ENCODE data around the gene PEX10. TPM values are rescaled to one million over a fixed set of nuclear protein-coding genes. Genes with fewer than 3 reads are reported as not detected.

The PEX10 gene
- total RNA-seq, 2 donors from 2014 or later = 10.7 to 18.9 TPM

DNA sequence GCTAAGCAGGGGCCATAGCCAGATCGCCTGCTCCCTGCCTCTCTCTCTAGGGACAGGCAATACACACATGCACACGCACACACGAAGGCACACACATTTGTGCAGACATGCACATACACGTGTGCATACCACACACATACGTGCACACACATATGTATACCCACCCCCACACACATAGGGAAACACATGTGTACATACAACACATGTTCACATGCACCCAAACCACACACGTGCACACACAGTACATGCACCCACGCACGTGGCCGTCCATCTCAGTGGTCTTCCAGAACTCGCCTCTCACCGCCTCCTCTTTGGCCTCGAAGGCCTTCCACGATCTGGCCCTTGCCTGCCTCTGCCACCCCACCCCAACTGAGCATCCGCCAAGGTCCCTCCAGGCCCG, 25.3 kb upstream of the PEX10 start:
- Mint-ChIP-seq H3K4me3 (no peak overlapping the region), H3K27me3 (no peaks in the 10 kb centered on the region), H3K4me1 (ENCODE audit: low read depth in 2 of 2) (peaks cover 0 to 3% of the 10 kb centered on the region in 2 donors), H3K9me3 (no peaks in the 10 kb centered on the region), H3K36me3 (no peaks in the 10 kb centered on the region), H3K27ac (no peak overlapping the region)
- DNase-seq (ENCODE audit: low spot score) (no peak), ATAC-seq (no peak)

DNA sequence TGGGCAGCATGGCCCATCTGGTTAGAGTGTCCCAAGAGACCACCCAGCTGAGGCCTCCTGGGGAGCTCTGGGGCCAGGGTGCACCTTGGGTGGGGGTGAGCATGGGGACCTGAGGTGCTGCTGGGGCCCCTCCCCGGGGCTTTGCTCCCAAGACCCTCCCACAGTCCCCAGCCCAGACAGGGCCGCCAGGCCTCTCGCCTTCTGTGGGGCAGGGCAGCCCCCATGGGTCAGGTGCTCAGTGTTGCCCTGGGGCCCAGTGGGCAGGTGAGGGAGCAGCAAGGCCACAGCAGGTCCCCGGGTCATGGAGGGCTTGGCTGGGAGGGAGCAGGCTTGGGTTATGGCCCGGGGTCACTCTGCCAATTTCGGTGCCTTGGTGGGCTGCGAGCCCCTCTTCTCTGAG, 24.5 kb upstream of the PEX10 start:
- ATAC-seq = peak in 1 of 2 donors; percentile 11
- H3K4me3 Mint-ChIP-seq = no peak overlapping the region
- no peak for DNase-seq (ENCODE audit: low spot score)
- H3K9me3 Mint-ChIP-seq = no peaks in the 10 kb centered on the region
- no peaks in the 10 kb centered on the region for H3K36me3 Mint-ChIP-seq
- H3K4me1 Mint-ChIP-seq (ENCODE audit: low read depth in 2 of 2) = peaks cover 0 to 3% of the 10 kb centered on the region in 2 donors
- no peaks in the 10 kb centered on the region for H3K27me3 Mint-ChIP-seq
- no peak overlapping the region for H3K27ac Mint-ChIP-seq

DNA sequence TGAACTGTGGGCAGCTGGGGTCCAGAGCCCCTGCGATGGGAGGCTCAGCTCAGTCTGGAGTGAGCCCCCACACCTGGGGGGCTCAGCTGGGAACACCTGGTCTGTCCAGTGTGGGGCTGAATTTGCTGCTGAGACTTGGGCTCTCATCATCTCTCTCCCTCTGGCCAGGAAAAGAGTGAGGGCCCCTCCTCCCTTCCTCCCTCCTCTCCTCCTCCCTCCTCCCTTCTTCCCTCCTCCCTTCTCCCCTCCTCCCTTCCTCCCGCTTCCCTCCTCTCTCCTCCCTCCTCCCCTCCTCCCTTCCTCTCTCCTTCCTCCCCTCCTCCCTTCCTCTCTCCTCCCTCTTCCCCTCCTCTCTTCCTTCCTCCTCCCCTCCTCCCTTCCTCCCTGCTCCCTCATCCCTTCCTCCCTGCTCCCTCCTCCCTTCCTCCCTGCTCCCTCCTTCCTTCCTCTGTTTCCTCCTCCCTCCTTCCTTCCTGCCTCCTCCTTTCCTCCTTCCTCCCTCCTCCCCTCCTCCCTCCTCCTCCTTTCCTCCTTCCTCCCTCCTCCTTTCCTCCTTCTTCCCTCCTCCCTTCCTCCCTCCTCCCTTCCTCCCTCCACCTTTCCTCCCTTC, 23.5 kb upstream of the PEX10 start:
- no peak for ATAC-seq
- no peak for DNase-seq (ENCODE audit: low spot score)
- no peaks in the 10 kb centered on the region for H3K27me3 Mint-ChIP-seq
- no peaks in the 10 kb centered on the region for H3K9me3 Mint-ChIP-seq
- H3K4me3 Mint-ChIP-seq = no peak overlapping the region
- no peaks in the 10 kb centered on the region for H3K36me3 Mint-ChIP-seq
- no peak overlapping the region for H3K27ac Mint-ChIP-seq
- H3K4me1 Mint-ChIP-seq (ENCODE audit: low read depth in 2 of 2) = peaks cover 0 to 3% of the 10 kb centered on the region in 2 donors

DNA sequence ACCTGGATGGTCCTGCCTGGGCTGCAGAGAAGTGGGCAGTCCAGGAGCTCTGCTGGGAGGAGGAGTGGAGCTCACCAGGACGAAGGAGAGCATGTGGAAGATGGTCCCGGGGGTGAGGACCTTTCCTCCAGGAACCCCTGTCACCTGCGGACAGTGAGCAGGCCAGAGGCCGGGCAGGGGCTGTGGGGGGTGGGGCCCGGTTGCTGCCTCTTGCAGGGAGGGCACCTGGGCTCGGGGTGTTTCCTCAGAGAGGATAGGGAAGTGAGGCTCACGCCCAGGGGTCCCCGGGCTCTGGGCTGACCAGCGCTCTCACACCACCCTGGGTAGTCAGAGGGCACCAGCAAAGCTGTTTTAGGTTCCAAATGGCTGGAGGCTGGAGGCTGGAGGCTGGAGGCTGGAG, 22.7 kb upstream of the PEX10 start:
- DNase-seq (ENCODE audit: low spot score) (no peak), ATAC-seq (no peak)
- Mint-ChIP-seq H3K9me3 (no peaks in the 10 kb centered on the region), H3K36me3 (no peaks in the 10 kb centered on the region), H3K4me3 (no peak overlapping the region), H3K27ac (no peak overlapping the region), H3K27me3 (no peaks in the 10 kb centered on the region), H3K4me1 (ENCODE audit: low read depth in 2 of 2) (peaks cover 0 to 3% of the 10 kb centered on the region in 2 donors)

DNA sequence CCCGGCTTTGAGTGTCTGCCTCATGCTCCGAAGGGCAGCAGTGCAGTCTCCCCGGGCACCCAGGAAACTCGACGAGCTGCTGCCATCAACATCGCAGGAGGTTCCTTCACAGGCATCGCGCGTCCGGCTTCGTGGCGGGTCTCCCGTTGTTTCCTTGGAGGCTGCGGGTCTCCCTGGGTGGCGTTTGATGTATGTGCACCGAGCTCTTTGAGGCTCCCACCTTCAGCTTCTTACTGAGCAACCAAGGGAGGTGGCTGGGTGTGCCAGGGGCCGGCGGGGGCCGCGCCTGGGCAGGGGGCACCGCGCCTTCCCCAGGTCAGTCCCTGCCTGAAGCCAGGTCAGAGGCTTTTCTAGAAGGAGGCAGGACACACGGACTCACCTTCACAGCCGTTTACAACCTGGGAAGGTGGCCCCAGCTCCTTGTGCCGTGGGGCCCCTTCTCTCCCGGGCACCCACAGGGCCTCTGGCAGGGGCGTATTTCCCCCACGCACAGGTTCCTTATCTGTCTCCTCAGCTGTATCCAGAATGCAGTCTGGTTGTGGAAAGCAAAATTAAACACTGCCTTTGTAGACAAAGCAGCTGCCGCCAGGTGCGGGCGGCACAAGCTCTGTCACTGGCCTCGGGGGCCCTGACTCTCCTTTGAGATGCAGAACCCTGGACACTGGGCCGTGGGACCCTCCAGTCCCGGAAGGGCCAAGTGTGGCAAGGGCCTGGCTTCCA, 21.7 kb upstream of the PEX10 start:
- Mint-ChIP-seq H3K4me3 (no peak overlapping the region), H3K27ac (no peak overlapping the region), H3K36me3 (no peaks in the 10 kb centered on the region), H3K4me1 (ENCODE audit: low read depth in 2 of 2) (peaks cover 0 to 3% of the 10 kb centered on the region in 2 donors), H3K9me3 (no peaks in the 10 kb centered on the region), H3K27me3 (no peaks in the 10 kb centered on the region)
- DNase-seq (ENCODE audit: low spot score) = no peak
- no peak for ATAC-seq

DNA sequence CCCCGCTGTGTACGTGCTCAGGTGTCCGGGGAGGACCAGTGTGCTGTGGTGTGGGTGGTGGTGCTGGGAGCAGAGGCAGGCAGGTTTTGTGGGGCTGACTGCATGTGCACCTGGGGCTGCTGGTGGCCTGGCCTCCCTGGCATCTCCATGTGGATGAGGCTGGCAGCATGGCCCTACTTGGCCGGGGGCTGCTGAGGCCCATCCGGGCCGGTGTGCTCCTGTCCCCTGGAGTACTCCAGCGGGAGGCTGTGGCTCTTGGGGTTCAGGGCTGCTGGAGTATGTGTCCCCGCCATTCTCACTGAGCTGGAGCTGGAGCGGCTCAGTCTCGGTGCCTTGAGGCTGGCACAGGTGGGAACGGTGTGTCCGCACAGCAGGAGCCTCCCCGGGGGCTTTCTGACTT, 20.8 kb upstream of the PEX10 start:
- no peak for ATAC-seq
- Mint-ChIP-seq H3K27ac (no peak overlapping the region), H3K36me3 (no peaks in the 10 kb centered on the region), H3K9me3 (no peaks in the 10 kb centered on the region), H3K4me1 (ENCODE audit: low read depth in 2 of 2) (peaks cover 0 to 3% of the 10 kb centered on the region in 2 donors), H3K27me3 (no peaks in the 10 kb centered on the region), H3K4me3 (no peak overlapping the region)
- no peak for DNase-seq (ENCODE audit: low spot score)

DNA sequence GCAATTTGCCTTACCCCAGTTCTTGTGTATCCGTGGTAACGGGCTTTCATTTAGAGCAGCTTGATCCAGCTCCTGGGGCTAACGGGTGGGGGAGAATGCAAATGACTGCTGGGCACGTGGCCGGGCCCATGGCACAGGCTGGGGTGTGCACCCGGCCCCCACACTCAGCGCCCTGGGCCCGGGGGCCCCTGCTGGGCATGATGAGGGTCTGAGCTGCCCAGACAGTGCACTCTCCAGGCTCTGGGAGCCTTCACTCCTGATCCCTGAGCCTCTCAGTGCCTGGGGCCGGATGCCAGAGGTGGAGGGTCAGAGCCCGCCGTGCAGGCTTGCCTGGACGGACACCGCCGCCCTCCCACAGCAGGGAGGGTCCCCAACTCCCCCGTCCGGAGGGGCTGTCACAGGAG, 20.1 kb upstream of the PEX10 start:
- Mint-ChIP-seq H3K27ac (no peak overlapping the region), H3K4me3 (no peak overlapping the region), H3K4me1 (ENCODE audit: low read depth in 2 of 2) (peaks cover 0 to under 1% of the 10 kb centered on the region in 2 donors), H3K9me3 (no peaks in the 10 kb centered on the region), H3K27me3 (no peaks in the 10 kb centered on the region), H3K36me3 (no peaks in the 10 kb centered on the region)
- no peak for DNase-seq (ENCODE audit: low spot score)
- ATAC-seq = no peak

DNA sequence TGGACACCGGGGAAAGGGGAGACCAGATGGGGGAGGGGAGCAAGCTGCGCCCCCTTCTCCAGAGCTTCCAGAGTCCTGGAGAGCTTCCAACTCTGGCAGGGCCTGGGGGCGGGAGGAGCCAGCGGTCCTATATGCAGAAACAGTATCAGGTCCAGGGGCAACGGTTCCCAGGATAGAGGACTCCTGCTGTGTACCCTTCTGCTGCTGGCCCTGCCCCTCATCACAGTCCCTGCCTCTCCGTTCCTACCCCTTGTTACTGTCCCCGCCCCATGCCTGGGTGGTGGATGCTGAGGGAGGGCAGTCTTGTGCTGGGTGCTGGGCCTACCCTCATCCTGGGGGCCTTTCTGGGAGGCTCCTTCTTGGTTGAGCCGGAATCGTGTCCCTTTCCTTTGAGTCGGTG, 19.2 kb upstream of the PEX10 start:
- ATAC-seq (no peak), DNase-seq (ENCODE audit: low spot score) (no peak)
- H3K4me1 Mint-ChIP-seq (ENCODE audit: low read depth in 2 of 2) = no peaks in the 10 kb centered on the region
- no peak overlapping the region for H3K4me3 Mint-ChIP-seq
- H3K27me3 Mint-ChIP-seq = no peaks in the 10 kb centered on the region
- no peaks in the 10 kb centered on the region for H3K36me3 Mint-ChIP-seq
- no peak overlapping the region for H3K27ac Mint-ChIP-seq
- no peaks in the 10 kb centered on the region for H3K9me3 Mint-ChIP-seq

DNA sequence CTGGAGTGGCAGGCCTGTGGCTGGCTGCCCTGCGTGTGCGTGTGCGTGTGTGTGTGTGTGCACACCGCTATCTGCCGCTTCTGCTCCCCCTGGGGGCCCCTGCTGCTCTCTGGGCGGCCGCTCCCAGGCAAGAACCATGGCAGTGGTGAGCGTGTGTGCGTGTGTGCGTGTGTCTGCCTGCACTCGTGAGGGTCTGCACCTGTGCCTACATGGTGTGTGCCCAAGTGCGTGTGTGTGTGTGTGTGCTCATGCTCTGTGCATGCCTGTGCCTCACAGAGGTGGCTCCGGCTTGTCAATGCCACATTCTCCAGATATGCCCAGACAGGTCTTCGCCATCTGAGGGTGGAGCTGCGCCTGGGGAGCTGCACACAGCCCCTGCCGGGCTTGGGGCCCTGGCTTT, 18.7 kb upstream of the PEX10 start:
- DNase-seq (ENCODE audit: low spot score) (no peak), ATAC-seq (no peak)
- H3K4me1 Mint-ChIP-seq (ENCODE audit: low read depth in 2 of 2) = no peaks in the 10 kb centered on the region
- H3K27ac Mint-ChIP-seq = no peak overlapping the region
- H3K36me3 Mint-ChIP-seq = no peaks in the 10 kb centered on the region
- H3K4me3 Mint-ChIP-seq = no peak overlapping the region
- no peaks in the 10 kb centered on the region for H3K27me3 Mint-ChIP-seq
- no peaks in the 10 kb centered on the region for H3K9me3 Mint-ChIP-seq

DNA sequence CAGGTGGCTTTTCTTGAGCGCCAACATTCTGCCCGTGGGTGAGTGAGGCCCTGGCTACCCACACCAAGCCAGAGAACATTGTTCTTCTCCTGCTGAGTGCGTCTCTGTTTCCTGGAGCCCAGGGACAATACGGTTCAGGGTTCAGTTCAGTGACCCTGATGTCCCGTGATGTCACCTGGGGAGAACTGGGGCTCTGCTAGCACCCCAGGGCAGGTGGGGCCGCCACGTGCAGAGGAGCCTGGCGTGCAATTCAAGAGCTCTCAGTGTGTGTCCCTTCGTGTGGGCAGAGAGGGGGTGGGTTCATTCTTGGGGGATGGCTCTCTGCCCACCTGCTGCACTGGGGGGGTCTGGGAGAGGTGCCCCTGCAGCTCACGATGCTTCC, 18.2 kb upstream of the PEX10 start:
- no peak for ATAC-seq
- no peaks in the 10 kb centered on the region for H3K9me3 Mint-ChIP-seq
- no peaks in the 10 kb centered on the region for H3K27me3 Mint-ChIP-seq
- H3K4me3 Mint-ChIP-seq = no peak overlapping the region
- H3K4me1 Mint-ChIP-seq (ENCODE audit: low read depth in 2 of 2) = no peaks in the 10 kb centered on the region
- H3K27ac Mint-ChIP-seq = no peak overlapping the region
- DNase-seq (ENCODE audit: low spot score) = no peak
- H3K36me3 Mint-ChIP-seq = no peaks in the 10 kb centered on the region

DNA sequence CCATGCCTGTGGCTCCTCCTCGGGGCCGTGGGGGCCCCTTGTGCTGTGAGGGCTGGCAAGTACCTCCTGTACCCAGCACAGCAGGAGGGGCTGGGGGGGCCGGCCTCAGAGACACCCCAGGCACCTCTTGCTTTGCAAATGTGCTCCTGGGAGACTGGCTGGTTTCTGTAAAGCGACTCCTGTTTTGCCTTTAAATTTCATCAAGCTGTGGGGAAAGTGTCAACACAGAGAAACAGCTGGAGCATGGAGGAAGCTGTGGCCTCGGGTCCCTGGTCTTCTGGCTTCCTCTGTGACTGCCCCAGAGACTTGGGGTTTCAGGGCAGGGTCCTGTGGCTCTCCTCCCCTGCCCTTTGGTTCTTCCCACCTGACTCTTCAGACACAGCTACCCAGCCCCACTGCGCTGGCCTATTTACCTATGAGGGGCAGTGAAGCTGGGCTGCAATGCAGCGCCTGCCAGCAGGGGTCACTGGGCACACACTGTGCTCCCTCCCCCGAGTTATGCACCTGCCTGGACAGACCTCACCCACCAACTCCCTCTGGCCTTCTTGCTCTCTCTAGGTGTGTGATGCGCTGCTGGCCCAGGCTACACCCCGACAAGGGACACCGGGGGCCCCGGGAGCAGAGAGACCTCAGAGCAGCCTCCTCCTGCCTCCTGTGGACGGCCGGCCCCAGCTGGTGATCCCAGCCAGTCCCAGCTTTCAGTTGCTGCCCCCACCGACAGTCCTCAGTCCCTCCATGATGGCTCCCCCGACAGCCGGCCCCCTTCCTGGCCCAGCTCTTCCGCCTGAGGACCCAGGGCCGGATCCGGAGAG, 17.6 kb upstream of the PEX10 start:
- ATAC-seq (no peak), DNase-seq (ENCODE audit: low spot score) (no peak)
- H3K4me1 Mint-ChIP-seq (ENCODE audit: low read depth in 2 of 2) = no peaks in the 10 kb centered on the region
- H3K9me3 Mint-ChIP-seq = no peaks in the 10 kb centered on the region
- no peaks in the 10 kb centered on the region for H3K27me3 Mint-ChIP-seq
- no peak overlapping the region for H3K27ac Mint-ChIP-seq
- no peaks in the 10 kb centered on the region for H3K36me3 Mint-ChIP-seq
- H3K4me3 Mint-ChIP-seq = no peak overlapping the region

DNA sequence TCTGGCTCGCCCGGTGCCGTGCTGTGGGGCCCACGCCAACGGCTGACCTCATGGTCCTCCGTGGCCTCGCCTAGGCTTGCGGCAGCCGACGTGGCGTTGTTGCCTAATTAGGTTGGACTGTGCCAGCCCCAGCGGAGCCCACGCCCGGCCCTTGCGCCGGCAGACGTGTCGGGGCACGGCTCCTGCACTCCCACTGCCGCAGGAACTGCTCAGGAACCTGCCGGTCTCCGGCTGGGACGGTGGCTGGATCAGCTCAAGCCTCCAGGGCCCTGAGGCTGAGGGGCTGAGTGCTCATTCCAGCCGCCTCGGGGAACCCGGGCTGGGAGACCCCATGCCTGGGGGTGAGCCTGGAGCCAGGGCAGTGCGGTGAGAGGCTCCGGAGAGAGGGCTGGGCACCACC, 16.1 kb upstream of the PEX10 start:
- DNase-seq (ENCODE audit: low spot score) = no peak
- H3K9me3 Mint-ChIP-seq = no peaks in the 10 kb centered on the region

DNA sequence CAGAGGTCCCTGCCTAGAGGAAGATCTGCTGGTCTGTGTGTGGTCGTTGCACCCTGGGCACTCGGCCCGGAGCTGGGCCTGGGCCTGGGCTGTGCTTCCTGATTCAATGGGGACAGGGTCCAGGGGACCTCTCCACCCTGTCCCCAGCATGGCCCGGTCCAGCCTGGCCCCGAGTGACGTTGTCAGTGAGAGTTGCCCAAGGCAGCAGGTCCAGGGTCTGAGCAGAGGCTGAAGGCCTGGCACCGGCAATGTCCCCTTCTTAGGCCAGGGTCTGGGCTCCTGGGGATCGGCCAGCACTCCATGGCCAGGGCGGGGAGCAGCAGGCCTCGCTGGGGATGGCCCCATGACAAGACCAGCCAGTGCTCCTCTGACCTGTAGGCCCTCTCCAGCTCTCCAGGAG, 15.6 kb upstream of the PEX10 start:
- Mint-ChIP-seq H3K9me3 (no peaks in the 10 kb centered on the region), H3K27ac (no peak overlapping the region), H3K4me1 (ENCODE audit: low read depth in 2 of 2) (no peaks in the 10 kb centered on the region), H3K27me3 (no peaks in the 10 kb centered on the region), H3K36me3 (no peaks in the 10 kb centered on the region), H3K4me3 (no peak overlapping the region)
- ATAC-seq (no peak), DNase-seq (ENCODE audit: low spot score) (no peak)

More for the DNA sequence above, 16.1 kb upstream of the PEX10 start:
- Mint-ChIP-seq H3K36me3 (no peaks in the 10 kb centered on the region), H3K4me3 (no peak overlapping the region), H3K4me1 (ENCODE audit: low read depth in 2 of 2) (no peaks in the 10 kb centered on the region), H3K27me3 (no peaks in the 10 kb centered on the region), H3K27ac (no peak overlapping the region)
- ATAC-seq = no peak

DNA sequence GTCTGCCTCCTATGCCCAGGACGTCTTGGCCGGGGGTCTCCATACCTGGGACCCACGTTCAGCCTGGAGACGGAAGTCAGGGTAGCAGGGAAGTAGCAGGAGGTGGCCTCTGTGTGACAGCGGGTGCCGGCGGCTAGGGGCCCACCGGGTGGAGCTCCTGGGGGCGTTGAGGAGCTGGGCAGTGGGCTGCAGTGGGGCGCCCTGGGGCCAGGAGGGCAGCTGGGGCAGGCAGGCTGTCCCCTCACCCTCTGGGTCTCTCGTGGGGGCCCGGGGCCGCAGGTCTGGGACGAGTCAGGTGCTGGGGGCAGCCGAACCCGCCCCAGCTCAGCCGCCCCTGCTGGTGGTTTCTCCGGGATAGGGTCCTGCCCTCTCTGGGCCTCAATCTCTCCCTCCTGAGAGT, 14.7 kb upstream of the PEX10 start:
- DNase-seq (ENCODE audit: low spot score) (no peak), ATAC-seq (no peak)
- no peaks in the 10 kb centered on the region for H3K27me3 Mint-ChIP-seq
- no peaks in the 10 kb centered on the region for H3K36me3 Mint-ChIP-seq
- H3K4me1 Mint-ChIP-seq (ENCODE audit: low read depth in 2 of 2) = no peaks in the 10 kb centered on the region
- no peak overlapping the region for H3K27ac Mint-ChIP-seq
- H3K9me3 Mint-ChIP-seq = no peaks in the 10 kb centered on the region
- no peak overlapping the region for H3K4me3 Mint-ChIP-seq
